Endometrium (tissue), 2 donors: ENCODE results near the gene INPP4B.
"Not testable (repeated sequence)": the region's sequence is repeated elsewhere in the genome, so short reads cannot be mapped to it uniquely, and the experiment has no call there.

Experiments
- FAIRE-seq: peaks from 2 replicates; lab custom pipeline; 2012; peaks lifted over from hg19 to GRCh38; lab: Jason Lieb, UNC
- donor health status: control.
- donor health status: control.

INPP4B gene

DNA sequence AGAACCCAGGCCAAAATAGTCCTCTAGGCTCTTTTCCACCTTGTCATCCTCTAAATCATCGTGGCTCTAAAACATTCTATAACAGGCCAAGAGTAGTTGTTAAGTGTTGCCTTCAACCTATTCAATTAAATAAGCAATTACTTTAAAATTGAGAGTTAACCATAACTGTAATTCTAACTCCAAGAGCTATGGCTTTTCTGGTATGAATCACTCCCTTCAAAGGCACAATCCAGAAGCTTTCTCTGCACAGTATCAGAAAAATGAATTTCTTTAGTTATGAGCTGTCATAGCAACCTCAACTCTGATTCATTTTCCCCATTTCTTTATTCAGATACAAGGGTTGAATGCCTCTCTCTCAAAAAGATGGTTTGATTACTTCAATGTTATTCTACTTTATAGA, 21.7 kb downstream of the INPP4B start:
- FAIRE-seq: no peak

DNA sequence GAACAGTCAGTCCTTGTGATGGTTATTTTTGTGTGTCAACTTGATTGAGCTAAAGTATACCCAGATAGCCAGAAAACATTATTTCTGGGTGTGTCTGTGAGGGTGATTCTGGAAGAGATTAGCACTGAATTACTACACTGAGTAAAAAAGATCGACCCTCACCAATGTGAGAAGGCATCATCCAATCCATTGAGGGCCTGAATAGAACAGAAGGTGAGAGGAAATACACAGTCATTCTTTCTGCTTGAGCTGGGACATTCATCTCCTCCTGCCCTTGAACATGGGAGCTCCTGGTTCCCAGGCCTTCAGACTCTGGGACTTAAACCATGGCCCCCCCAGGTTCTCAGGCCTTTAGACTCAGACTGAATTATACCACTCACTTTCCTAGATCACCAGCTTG, 22.3 kb downstream of the INPP4B start:
- no peak for FAIRE-seq

DNA sequence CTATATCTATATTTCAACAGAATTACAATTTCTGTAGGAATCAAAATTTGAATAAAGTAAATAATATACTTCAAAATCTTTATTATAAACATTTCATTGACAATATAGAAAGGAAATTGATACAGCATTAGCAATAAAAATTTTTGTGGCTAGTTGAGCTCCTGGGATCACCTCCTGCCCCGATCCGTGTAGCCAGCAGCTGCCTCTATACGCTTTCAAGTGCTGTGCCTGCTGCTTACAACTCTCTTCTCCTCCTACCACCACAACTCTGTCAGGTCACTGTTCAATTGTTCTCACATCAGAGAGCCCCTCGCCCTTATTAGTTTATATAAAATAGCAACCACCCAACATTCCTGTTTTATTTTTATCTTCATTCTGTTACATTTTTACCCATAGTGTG, 27.6 kb downstream of the INPP4B start:
- no peak for FAIRE-seq

DNA sequence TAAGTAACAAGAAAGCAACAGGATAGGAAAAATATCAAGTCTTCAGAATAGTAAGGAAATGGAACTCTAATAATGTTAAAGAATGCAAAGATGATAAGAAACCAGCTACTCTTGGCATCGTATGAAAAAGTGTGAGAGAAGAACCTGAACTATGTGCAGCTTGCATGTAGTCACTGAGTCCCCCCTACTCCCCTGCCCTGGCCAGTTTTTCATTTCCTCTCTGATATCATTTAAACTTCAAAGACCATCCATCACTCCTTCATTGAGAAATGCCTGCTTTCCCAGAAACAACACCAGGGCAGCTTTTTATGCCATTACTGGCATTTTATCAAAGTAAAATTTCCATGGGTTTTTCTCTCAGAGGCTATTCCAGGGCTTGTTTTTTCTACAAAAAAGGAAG, 28.1 kb downstream of the INPP4B start:
- FAIRE-seq: no peak

DNA sequence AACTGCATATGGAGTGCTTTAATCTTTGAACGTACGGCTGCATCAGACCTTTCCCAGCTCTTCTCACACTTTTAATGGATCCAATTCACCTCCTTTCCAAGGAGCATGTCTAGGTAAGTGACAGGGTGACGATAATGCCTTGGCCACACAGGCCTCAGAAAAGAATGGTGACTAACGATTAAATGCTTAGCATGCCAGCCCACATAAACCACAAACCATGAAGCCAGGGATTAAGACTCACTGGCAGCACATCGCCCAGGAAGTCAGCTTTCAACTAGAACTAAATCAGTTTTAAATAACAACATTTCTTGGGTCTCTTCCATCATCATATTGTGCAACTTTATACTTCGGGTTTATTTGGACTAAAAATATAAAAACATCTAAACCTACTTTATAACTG, 28.7 kb downstream of the INPP4B start:
- no peak for FAIRE-seq

DNA sequence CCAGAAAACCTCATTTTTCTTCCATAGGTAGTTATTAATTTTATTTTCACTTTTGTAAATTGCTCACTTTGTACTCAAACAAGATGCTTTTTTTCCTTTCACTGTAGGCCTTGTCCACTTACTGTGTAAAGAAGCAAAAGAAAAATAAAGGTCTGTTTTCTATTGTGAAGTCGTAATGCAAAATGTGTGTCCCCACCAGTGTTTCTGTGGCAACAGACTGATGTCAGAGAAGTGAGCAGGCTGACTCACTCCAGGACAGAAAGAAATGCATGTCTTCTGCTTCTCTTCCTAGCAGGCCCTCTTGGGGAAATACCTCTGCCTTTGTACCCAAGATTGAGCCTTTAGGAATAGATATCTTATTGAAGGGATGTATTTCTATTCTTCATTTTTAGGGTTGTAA, 30.3 kb downstream of the INPP4B start:
- no peak for FAIRE-seq

DNA sequence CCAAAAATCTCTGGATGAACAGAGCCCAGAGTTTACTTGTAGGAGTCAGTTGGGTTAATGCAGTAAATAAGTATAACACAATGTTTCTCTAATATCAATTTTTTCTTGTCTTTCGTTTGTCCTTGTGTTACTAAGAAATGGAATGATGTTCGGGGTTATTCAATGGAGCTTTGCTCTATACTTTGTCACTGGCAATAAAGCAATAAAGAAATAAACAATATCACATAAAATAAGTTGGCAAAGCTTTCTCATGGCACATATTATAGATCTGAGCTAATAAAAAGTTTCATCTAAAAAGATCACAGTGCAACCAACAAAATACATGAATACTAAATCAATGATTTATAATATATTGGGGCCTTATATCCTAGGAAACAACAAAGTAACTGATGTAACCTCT, 32.7 kb downstream of the INPP4B start:
- no peak for FAIRE-seq

DNA sequence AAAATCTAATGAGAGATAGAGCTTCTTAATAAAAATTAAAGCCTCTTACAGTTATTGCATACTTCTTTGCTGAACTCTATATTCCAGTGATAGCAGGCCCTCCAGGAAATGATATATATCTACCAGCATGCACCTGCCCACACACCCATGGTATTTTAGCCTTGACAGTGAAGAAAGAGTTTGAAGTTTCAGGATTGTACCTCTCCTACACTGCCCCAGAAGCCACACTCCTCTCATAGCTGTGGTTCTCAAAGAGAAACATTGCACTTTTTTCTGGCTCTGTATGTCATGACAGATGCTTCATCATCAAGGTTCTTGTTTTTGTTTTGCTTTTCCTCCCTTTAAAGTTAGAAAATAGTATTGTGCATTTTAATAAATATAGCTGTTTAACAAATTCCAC, 34.0 kb downstream of the INPP4B start:
- FAIRE-seq: no peak

DNA sequence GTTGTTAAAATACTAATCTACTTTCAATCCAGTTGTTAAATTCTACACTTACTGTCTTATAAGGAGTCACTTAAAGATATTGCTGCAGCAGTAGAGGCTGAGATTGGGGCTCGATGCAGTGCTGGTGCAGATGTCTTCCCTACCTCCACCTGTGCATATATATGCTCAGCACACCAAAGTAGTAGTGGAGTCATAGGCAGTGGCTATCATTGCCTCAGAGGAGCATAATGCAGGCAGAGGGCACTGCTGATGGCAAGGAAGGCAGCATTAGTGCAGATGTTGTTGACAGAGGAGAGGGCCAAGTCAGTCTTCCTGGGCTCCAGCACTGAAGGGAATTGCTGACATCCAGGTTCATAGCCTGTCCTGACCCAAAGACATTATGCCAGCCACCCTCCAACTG, 35.1 kb downstream of the INPP4B start:
- no peak for FAIRE-seq

DNA sequence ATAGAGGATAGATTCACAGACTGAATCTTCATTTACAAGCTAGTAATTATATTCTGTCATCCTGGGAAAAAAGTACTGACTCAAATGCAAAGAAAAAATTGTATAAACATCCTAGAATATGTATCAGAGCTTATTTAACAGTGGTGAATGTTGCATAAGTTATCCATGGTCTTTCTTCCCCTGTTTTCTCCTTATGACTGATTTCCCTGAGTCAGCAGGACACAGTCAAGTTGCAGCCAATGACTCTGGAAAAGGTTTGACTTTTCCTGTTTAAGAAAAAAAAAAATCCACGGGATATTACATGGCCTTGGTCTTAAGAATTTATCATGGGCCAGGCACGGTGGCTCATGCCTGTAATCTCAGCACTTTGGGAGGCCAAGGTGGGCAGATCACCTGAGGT, 36.5 kb downstream of the INPP4B start:
- FAIRE-seq: no peak

DNA sequence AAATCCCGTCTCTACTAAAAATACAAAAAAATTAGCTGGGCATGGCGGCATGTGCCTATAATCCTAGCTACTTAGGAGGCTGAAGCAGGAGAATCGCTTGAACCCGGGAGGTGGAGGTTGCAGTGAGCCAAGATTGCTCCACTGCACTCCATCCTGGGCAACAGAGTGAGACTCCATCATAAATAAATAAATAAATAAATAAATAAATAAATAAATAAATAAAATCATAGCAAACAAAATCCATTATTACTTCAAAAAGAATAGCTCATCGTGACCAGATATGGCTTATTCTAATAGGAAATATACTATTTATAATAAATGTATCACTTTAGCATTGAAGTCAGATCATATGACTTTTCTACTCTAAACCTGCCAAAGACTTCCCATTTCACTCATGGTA, 42.2 kb downstream of the INPP4B start:
- FAIRE-seq: not testable (repeated sequence)

DNA sequence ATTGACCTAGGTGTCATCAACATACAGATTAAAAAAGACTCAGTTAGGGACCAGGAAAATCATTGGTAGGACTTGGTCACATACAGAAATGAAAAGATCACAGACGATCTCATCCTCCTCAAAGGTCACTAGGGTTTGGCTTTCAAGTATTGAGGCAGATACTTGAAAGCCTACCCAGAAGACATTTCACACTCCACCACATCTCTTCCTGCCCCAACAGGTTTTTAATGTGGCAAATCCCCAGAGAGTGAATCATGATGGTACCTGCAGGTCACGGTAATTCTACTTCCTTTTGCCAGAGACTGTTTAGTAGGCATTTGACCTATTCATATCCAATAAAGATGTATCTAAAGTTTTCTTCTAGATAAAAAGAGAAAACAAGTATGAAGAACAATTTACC, 44.1 kb downstream of the INPP4B start:
- no peak for FAIRE-seq

DNA sequence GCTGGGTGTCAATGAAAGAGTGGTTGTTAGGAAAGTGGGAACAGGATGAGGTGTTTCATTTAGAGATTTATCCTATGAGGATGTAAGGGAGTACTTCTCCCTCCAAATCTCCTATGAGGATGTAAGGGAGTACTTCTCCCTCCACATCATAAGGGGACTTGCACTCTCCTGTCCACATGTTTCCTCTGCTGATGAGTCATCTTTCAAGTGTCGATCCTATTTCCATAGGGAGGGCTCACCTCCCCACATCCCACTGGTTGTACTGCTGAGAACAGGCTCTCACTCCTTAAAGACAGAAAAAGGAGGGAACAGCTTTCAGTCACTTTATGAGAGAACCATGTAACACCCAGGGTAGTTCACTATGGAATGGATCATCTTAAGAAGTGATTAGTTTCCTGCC, 65.0 kb downstream of the INPP4B start:
- FAIRE-seq: no peak

DNA sequence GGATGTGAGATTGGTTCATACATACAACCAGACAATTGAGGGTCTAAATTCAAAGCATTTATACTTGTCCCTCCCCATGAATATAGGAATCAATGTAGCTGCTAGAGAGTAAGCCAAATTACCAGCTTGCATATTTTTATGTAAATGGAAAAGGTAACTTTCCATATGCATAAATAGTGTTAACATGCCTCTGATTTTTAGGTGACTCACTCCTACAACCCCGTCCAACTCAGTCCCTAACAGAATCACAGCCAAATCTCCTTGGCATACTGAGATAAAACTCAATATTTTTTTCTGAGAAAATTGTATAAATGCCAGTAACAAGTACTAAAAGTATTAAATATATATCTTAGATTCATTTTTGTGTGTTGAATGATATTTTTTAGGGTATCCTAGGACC, 67.2 kb downstream of the INPP4B start:
- FAIRE-seq: no peak

DNA sequence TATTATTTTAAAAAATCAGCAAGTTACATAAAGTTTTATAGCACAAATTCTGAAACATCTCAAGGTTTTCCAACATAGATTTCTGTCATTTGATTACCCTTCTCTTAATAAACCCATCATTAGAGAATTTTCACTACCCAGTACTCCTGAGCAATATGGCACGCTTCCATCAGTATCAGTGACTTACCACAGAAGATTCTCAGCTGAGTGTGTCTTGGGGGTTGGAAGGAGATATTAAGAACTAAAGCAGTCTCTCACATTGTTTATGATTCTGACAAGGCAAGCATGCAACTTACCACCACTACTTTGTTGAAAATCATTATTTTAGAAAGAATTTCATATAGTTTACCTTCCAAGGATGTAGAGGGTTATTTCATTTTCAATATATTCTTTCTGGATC, 67.7 kb downstream of the INPP4B start:
- FAIRE-seq: no peak

DNA sequence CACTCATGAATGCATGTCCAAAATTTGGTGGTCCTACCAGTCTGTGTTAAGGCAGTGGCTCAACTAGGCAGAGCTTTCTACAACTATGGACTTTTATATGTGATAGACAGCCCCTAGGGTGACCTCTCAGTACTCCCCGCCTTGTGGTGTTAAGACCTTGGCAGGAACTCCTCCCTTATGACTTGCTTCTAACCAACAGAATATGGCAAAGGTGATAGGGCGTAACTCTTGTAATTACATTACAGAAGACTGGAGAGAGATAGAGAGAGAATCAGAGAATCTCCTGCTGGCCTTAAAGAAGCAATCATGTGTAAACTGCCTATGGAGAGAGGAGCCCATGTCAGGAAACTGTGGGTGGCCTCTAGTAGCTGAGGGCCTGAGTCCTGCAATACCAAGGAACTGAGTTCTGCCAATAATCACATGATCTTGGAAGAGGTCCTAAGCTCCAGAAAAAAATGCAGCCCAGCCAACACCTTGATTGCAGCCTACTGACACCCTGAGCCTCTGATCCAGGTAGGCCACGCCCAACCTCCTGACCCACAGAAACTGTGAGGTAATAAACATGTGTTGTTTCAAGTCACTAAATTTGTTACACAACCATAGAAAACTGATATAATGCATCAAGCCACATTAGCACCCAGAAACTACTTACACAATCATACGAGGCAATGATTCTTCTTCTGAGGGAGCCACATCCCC, 68.9 kb downstream of the INPP4B start:
- FAIRE-seq: no peak

DNA sequence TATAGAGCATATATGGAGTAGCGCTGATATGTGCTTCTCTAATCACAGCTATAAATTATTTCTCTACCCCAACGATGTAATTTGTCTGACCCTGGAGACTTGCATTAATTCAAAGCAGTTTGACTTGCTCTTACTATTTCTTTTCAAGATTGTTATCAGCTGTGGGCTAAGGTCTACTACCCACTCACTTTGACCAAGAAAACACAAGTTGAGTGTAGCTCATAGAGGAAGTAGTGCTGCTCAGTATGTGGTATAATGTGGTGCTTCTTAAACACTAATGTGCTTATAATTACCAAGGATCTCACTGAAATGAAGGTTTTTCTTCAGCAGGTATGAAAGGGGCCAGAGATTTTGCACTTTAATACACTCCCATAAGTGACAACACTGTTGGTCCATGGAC, 70.1 kb downstream of the INPP4B start:
- FAIRE-seq: no peak

DNA sequence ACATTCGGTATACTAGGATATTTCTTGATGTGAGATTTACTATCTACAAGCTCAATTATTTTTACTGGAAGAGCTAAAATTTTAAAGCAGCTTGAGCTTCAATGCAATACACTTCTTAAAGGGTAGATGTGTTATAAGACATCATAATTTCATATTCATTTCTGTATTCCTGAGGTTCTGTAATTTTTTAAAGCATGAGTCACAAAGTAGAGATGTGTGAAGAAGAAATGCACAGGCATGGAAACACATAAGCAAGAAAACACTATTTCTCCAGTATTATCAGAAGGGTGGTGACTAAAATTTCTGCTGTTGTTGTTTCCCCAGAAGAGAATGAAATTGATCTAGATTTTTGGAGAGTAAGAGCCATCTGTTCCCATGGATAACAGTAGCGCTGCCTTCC, 72.6 kb downstream of the INPP4B start:
- FAIRE-seq: no peak

DNA sequence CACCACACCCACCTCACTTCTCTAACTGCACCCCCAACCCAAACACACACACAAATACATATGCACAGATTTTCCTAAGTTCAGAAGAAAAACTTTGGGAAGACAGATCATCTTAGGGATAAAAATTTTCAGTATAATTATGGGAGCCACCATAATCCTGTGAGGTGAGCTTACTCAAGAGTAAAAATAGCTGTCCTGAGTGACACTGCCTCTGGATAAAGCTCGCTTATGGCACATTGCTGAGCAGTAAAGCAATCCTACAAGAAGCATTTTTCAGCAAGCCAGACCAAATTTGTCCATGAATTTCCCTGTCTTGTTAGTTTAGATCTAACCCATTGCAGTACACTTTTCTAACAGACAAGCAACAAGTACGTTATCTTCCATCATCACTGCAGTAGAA, 83.8 kb downstream of the INPP4B start:
- no peak for FAIRE-seq

DNA sequence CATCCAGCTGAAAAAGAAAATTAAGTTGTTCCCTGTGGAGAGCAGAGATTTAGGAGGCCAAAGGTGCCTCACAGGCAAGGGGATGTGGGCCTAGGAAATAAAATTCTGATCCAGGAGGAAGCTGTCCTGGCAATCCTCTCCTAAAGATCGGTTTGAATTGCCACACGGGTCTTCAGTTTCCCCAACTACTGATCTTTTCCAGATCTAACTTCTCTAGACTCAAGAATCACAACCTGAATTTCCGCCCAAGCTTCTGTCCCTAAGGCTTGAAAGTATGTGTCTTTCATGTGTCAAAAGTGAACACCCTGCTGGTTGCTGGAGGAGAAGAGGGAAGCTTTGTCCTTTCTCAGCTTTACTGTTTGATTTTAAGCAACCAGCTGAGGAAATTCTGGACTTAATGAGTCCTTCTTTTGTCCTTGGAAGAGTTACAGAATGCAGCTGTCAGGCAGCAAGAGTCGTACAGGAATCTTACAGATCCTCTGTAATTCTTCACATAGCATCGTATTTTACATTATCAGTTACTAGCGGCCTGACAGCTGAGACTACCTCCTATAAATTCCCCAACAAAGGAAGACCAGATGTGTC, 93.8 kb downstream of the INPP4B start:
- FAIRE-seq: no peak

DNA sequence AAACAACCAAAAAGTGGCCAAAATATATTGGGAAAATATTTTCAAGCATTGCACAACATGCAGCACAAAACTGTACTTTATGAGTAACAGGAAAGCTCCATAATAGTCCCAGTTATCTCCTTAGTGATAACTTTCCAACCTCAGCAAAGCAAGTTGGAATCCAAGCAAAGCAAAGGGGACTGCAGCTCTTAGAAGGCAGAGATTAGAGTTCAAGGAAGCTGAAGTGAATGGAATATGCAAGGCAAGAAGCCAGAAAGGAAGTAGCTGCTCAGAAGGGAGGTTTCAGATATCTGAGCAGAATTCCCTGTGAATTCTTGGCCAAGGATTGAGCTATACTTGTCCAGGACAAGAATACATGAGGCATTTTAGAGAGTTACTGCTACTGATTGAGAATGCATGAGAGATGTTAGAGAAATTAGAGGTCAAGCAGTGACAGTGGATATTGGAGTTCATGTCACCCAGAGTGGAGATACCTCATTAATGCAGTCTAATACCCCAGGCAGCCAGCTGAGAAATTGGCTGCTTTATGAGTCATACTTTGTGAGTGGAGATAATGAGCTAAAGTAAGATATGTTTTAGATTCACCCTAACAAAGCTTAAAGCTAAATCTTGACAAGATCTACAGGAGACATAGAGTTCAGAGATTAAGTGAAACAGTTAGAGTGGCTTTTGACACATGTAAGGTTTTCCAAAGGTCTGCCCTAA, 102.8 kb downstream of the INPP4B start:
- FAIRE-seq: no peak

DNA sequence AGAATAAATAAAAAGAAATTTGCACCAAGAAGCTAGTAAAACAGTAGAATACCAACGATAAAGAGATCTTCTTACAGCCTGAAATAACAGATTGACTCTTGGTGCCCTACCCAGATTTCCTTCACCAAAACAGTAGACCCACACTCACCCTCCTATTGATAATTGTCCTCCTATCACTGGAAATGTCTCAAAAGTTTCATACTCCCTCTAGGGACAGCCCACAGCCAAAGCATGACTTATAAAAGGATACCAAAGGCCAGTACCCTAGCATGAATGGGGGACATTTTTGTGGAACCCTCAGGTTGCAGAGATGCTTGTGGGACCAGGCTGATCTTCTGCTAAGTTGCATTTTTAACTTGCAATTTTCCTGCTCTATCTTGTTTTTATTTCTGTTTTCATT, 104.1 kb downstream of the INPP4B start:
- FAIRE-seq: no peak

DNA sequence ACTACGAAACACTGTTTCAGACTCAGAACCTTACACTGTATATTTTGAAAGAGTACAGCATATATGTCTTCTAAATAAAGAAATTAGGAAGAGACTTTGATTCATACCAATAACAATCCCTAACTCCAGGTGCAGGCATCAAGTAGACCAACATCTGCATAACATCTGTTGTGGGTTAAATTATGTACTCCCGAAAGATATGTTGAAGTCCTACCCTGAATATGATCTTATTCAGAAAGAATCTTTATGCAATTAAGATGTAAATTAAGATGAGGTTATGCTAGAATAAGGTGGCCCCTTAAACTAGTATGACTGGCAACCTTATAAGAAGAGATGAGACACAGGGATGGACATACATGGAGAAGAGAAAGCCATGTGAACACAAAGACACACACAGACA, 117.9 kb downstream of the INPP4B start:
- FAIRE-seq: no peak

DNA sequence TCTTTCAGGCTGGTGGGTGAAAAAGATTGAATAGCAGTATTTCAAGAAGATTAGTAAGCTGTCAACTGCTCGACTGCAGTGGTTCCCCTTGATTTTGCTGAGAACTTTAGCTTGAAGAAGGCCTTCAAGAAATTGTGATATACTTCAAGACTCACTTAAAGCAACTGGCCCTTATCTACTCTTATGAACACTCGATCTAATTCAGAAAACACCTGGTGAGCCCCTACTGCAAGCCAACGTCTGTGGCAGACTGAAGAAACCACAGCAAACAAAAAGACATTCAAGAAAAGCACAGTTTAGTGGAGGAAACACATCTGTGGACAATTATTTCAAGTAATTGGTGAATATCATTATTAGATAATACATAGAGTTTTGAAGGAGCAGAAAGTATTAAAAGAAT, 119.0 kb downstream of the INPP4B start:
- no peak for FAIRE-seq
